HepG2 (cell line): Measurements from ENCODE around the gene GPR62. TPM values are rescaled to one million over a fixed set of nuclear protein-coding genes. Genes with fewer than 3 reads are reported as not detected.

Experiments used
- ATAC-seq: fragments of 200-7000 bp; cut with Tn5 transposase; 3 replicates; pipeline ENCODE4 v1.9.1; 2020; ENCODE audit warnings: mild to moderate bottlenecking, moderate library complexity
- BruUV-seq: library from RNA; stranded (reverse); fragments of 400-500 nt; replicated peaks from 2 replicates; lab custom pipeline; 2021; lab: Mats Ljungman, UMichigan
- CTCF ChIA-PET: fragments of 300-600 bp; formaldehyde crosslinking; extraction: SDS; loops from one replicate; lab custom pipeline; 2021; ENCODE audit warnings: low total read pairs, inconsistent platforms, low intra/inter-chr PET ratio; lab: Yijun Ruan, JAX
- POLR2A ChIA-PET: fragments of 350-600 bp; sonication (Branson Sonifier 250); formaldehyde crosslinking; loops from one replicate; lab custom pipeline; 2020; ENCODE audit warnings: antibody characterized with exemption, inconsistent platforms; lab: Yijun Ruan, JAX
- DNase-seq: peaks from one replicate; pipeline ENCODE4 v3.0.0-alpha.2; 2015; ENCODE audit warnings: low spot score
- FAIRE-seq: peaks from 3 replicates; lab custom pipeline; 2011; peaks lifted over from hg19 to GRCh38; lab: Jason Lieb, UNC
- H2AFZ ChIP-seq: one replicate; pipeline ENCODE4 v1.6.1; 2011; ENCODE audit warnings: low read length, inconsistent platforms
- H3K27ac ChIP-seq: fragments of 300-600 bp; 3 replicates; pipeline ENCODE4 v1.8.0; 2011; ENCODE audit warnings: mixed run types, mild to moderate bottlenecking, mixed read lengths, low read length, inconsistent platforms; ENCODE audit not compliant: insufficient read depth; ENCODE audit errors: extremely low read length
- H3K27me3 ChIP-seq, 2 experiments: fragments of 200-600 bp in 1 of 2; 2 replicates in 1 of 2; 3 replicates in 1 of 2; pipeline versions ENCODE4 v1.6.0 to v1.8.0; 2011; ENCODE audit warnings: low read length in 2 of 2, mild to moderate bottlenecking in 2 of 2, moderate library complexity in 2 of 2, inconsistent platforms in 1 of 2; ENCODE audit not compliant: insufficient read depth in 2 of 2, control insufficient read depth in 1 of 2
- H3K36me3 ChIP-seq, 2 experiments: fragments of 200-600 bp in 1 of 2; replicated peaks in 1 of 2; 2 replicates in 1 of 2; 3 replicates in 1 of 2; pipeline versions ENCODE4 v1.5.1 to v1.8.0; 2011; ENCODE audit warnings: low read length in 2 of 2, inconsistent platforms in 1 of 2; ENCODE audit not compliant: insufficient read depth in 2 of 2, control insufficient read depth in 1 of 2
- H3K4me1 ChIP-seq: 2 replicates; pipeline ENCODE4 v1.5.1; 2012; ENCODE audit warnings: low read length, inconsistent platforms; ENCODE audit not compliant: insufficient read depth
- H3K4me2 ChIP-seq: 2 replicates; pipeline ENCODE4 v1.6.0; 2011; ENCODE audit warnings: low read depth, low read length, inconsistent platforms
- H3K4me3 ChIP-seq, 3 experiments: fragments of 200-600 bp in 1 of 3; sonication (generic), shearing (Covaris generic) in 1 of 3; replicated peaks in 1 of 3; 2 replicates each; pipeline ENCODE4 v1.5.1; 2011 to 2016; ENCODE audit warnings: low read length in 3 of 3, inconsistent platforms in 2 of 3, low read depth in 2 of 3, mild to moderate bottlenecking in 2 of 3, control low read depth in 1 of 3, mixed read lengths in 1 of 3; ENCODE audit not compliant: insufficient read depth in 1 of 3
- H3K79me2 ChIP-seq: one replicate; pipeline ENCODE4 v1.6.1; 2011; ENCODE audit warnings: low read length, inconsistent platforms; ENCODE audit not compliant: insufficient read depth
- H3K9ac ChIP-seq: 2 replicates; pipeline ENCODE4 v1.6.0; 2011; ENCODE audit warnings: mild to moderate bottlenecking, low read depth, low read length, inconsistent platforms; ENCODE audit not compliant: insufficient read depth
- H3K9me3 ChIP-seq: 2 replicates; pipeline ENCODE4 v1.5.1; 2012; ENCODE audit warnings: mild to moderate bottlenecking, low read length
- H4K20me1 ChIP-seq: 2 replicates; pipeline ENCODE4 v1.6.0; 2011; ENCODE audit warnings: inconsistent platforms, mild to moderate bottlenecking, low read length, moderate library complexity; ENCODE audit not compliant: insufficient read depth
- HNF4G ChIP-seq, 2 experiments: sonication (generic) in 1 of 2; formaldehyde crosslinking in 1 of 2; IDR thresholded peaks; 2 replicates each; pipeline versions ENCODE4 v1.4.0 to v1.6.1; 2011 to 2020; ENCODE audit warnings: borderline replicate concordance in 2 of 2, low read depth in 2 of 2, mild to moderate bottlenecking in 2 of 2, low read length in 1 of 2, missing genetic modification reagents in 1 of 2, moderate library complexity in 1 of 2
- MNT ChIP-seq: fragments of 450-650 bp; IDR thresholded peaks from 2 replicates; pipeline ENCODE4 v1.6.1; 2016
- NR1H2 ChIP-seq: sonication (generic); formaldehyde crosslinking; IDR thresholded peaks from 2 replicates; pipeline ENCODE4 v1.8.1; 2022; ENCODE audit warnings: low read depth, missing genetic modification reagents, borderline replicate concordance
- RBFOX2 ChIP-seq: fragments of 200-400 bp; formaldehyde crosslinking; IDR thresholded peaks from 2 replicates; pipeline ENCODE4 v1.6.1; 2017; ENCODE audit warnings: low read depth, mild to moderate bottlenecking, low read length
- ZFP36L1 ChIP-seq: sonication (generic); formaldehyde crosslinking; IDR thresholded peaks from 2 replicates; pipeline ENCODE4 v1.8.0; 2022; ENCODE audit warnings: mild to moderate bottlenecking, missing genetic modification reagents, moderate library complexity
- WGBS: methylation state at CpG from one replicate; pipeline ENCODE4 v1.1.6; 2017; ENCODE audit warnings: low lambda C conversion rate; 5-methylcytosine and 5-hydroxymethylcytosine counted together
- in situ Hi-C: cut with HindIII; loops from 2 replicates; pipeline ENCODE4 v1.10.0; 2017; ENCODE audit warnings: low pct_unique_long_range_greater_than_20kb; ENCODE audit not compliant: extremely low pct_ligation_motif_present
- intact Hi-C: fragments of 100-400 bp; cut with micrococcal nuclease; formaldehyde crosslinking; loops from one replicate; pipeline ENCODE4 v1.10.0; 2022; ENCODE audit not compliant: unreplicated experiment
- polyA plus RNA-seq, 8 experiments: library from polyadenylated mRNA; depleted of rRNA in 3 of 8; stranded (reverse) in 7 of 8; unstranded in 1 of 8; fragments of >200 nt; fragmentation: Illumina TruSeq in 4 of 8; extraction: Trizol in 4 of 8; gene quantifications; 2 replicates each; pipeline versions ENCODE4 v1.2.1 to v1.2.3, GENCODE V29; 2011 to 2016; ENCODE audit warnings: low read depth in 4 of 8, missing spikeins in 1 of 8, mixed read lengths in 1 of 8; ENCODE audit not compliant: insufficient read depth in 1 of 8
- total RNA-seq, 5 experiments: library from RNA; depleted of rRNA; stranded (reverse); fragments of >200 nt; fragmentation: Illumina TruSeq; extraction: Trizol; gene quantifications; 2 replicates each; pipeline ENCODE4 v1.2.3, GENCODE V29; 2016; ENCODE audit warnings: low read depth in 1 of 5

The GPR62 gene
- total and polyA plus RNA-seq, 2 of the 13 experiments (the other 11 are each of a cell fraction or from before 2014, with no cell fraction given) = not detected

- TF ChIP-seq HNF4G (IDR thresholded peaks at IDR 0.05; ENCODE audit: borderline replicate concordance, low read depth, low read length) (peak; percentile 42; the same call in 1 of the 2 replicates), HNF4G (CRISPR knock-in tag; IDR thresholded peaks at IDR 0.05; ENCODE audit: borderline replicate concordance, low read depth) (no peak), NR1H2 (CRISPR knock-in tag) (no peak)
Measured at GRCh38 chr3:51968170-51968775, 13.1 kb downstream of the GPR62 start (continued).

GRCh38 chr3:51968883-51969678 is 13.9 kb downstream of the GPR62 start:
- ATAC-seq = no peak
- Histone ChIP-seq H3K4me3 (no peak overlapping the region), H3K4me2 (peak overlapping the region; percentile 84), H2AFZ (no peak overlapping the region), H3K27me3 (no peaks in the 10 kb centered on the region; a peak in 1 of 5 replicates), H3K4me1 (peaks cover 82% of the 10 kb centered on the region), H3K79me2 (peaks cover 12% of the 10 kb centered on the region)
- BruUV-seq = no TSS peak
- intact Hi-C loops = no loop called here
- in situ Hi-C loops = no loop called here
- no peak for DNase-seq
- TF ChIP-seq ZFP36L1 (CRISPR knock-in tag) = no peak
- peak; percentile 25; the same call in 1 of the 2 replicates for TF ChIP-seq RBFOX2
- TF ChIP-seq MNT = 0 out of 2 replicates have a peak, but pooled peaks have one; percentile 8
- TF ChIP-seq, all 625 proteins: peak for 2
- WGBS = 87% methylated on average over 6 of the region's 6 CpGs
- CTCF ChIA-PET = no interaction called here
- POLR2A ChIA-PET = interaction anchor here (0.8 to 6.8 kb wide), 5 partner anchors 12 to 469 kb away, joined by 3 to 80 read pairs (median 5); partner anchors contain the start of genes ACY1, DCAF1, PARP3 and RRP9
- peak overlapping the region; percentile 63 for H3K27ac ChIP-seq
- no peak for FAIRE-seq
- no peaks in the 10 kb centered on the region for H3K9me3 ChIP-seq
- no peak overlapping the region for H3K9ac ChIP-seq
- H4K20me1 ChIP-seq = no peaks in the 10 kb centered on the region
- H3K36me3 ChIP-seq = peaks cover 2 to 5% of the 10 kb centered on the region in 2 experiments; a peak in 2 of 5 replicates
